GM12874 (cell line): ENCODE measurements around the gene ROR2.

Experiments used
- TF ChIP-seq, protein P1 (sequence below): IDR thresholded peaks from 2 replicates; pipeline ENCODE4 v1.5.1; 2011; ENCODE audit warnings: low read depth, mild to moderate bottlenecking, control low read depth, low read length, moderate library complexity; ENCODE audit not compliant: insufficient read depth

Gene ROR2

DNA sequence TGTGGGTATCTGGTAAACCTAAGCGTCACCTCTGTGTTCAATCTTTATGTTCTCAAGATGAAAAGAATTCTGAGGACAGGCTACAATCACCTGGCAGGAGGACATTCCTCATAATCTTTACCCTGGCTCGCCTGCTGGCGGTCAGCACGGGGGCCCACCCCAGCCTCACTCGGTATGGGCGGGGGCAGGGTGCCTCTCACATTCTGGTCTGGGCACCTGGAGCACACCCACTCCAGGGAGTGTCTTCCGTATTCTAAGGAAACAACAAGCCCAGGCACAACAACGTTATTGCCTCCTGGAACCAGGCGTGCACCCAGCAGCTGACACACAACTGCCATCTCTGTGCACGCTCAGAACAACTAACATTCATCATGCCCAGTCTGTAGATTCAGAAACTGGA is 179.8 kb downstream of the ROR2 start:
- TF ChIP-seq, protein P1, sequence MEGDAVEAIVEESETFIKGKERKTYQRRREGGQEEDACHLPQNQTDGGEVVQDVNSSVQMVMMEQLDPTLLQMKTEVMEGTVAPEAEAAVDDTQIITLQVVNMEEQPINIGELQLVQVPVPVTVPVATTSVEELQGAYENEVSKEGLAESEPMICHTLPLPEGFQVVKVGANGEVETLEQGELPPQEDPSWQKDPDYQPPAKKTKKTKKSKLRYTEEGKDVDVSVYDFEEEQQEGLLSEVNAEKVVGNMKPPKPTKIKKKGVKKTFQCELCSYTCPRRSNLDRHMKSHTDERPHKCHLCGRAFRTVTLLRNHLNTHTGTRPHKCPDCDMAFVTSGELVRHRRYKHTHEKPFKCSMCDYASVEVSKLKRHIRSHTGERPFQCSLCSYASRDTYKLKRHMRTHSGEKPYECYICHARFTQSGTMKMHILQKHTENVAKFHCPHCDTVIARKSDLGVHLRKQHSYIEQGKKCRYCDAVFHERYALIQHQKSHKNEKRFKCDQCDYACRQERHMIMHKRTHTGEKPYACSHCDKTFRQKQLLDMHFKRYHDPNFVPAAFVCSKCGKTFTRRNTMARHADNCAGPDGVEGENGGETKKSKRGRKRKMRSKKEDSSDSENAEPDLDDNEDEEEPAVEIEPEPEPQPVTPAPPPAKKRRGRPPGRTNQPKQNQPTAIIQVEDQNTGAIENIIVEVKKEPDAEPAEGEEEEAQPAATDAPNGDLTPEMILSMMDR = no peak

DNA sequence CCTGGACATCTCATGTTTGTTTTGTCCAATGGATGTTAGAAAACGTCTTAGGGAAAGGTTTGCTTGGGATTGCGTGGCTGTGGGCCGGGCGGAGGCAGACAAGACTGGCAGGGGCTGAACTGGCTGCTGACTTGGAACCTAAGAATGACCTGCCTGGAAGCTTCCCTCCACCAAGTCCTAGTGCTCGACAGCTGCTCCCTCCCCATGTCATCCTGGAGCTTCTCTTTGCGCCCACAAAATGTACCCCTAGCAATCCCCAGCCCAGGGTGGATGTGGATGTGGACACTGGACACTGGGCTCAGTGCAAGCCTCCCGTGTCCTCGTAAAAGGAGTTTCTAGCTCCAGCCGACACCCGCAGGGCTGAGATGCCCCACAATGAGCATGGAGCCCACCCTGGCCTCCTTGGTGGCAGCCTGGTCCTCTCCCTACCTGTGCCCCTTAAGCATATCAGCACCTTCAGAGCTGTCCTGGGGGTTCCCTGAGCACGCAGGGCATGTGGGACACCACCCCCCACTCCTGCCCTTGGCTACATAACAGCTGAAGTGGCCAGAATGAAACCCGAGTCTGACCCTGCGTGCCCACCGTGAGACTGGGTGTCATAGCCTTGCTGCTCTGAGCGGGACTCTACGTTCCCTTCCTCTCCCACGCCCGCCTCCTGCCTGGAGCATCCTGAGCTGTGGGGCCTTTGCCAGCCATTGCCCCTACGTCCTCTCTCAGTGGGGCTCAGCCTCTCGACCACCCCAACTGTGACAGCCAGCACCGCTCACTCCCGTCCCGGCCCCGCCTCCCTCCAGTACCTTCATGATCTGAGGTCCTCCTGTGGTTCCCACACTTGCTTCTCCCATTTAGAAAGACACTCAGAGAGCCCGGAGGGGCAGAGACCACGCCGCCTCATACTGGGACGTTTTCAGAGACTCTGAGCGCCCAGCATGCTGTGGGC is 180.8 kb downstream of the ROR2 start:
- TF ChIP-seq, protein P1 = no peak

DNA sequence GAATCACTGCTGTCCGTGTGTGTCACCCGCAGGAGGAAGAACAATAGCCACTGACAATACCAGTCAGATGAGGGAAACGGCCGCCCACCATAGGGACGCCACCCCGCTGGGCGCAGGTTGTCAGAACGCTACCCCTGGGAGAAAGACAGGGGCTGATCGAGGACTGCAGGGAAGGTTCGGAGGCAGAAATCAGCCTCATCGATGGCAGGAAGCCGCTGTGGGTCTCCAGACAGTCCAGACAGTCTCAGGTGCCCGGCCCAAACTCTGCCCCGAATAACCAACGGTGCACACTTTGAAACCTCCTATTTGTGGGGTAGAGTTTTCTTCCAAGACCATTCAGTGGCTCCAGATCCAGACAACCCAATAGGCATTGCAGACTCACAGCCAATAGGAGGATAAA is 181.5 kb downstream of the ROR2 start:
- TF ChIP-seq, protein P1 = no peak

DNA sequence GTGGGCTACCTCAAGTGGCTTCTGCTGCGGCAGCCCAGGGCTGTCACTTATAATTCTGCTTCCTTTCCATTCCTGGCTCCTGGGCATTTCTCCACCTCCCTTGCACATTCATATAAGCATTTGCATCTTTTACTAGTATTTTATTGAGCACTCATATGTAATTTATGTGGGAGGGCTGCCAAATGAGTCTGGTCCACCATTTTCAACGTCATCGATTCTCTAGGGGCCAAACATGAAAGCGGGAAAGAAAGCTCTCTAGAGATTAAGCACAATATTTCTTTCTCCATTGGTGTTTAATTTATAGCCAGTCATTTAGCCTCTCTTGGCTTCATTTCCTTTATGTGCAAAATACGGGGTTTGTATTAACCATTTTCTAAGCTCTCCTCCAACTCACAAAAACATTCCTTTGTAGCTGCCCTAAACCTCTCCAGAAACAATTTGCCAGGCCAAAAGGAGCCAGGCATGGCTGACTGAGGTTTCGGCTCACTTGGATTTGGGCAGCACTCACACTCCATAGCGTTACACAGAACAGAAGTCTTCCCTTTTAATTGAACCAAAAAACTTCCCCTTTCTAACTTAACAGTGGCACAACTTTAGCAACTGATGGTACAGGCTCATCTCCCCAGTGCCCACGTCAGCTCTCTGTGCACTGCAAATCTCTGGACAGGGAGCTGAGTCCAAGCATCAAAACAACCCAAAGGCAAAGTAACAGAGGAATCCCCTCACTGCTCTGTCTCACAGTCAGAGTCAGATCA is 183.5 kb downstream of the ROR2 start:
- TF ChIP-seq, protein P1 = no peak

DNA sequence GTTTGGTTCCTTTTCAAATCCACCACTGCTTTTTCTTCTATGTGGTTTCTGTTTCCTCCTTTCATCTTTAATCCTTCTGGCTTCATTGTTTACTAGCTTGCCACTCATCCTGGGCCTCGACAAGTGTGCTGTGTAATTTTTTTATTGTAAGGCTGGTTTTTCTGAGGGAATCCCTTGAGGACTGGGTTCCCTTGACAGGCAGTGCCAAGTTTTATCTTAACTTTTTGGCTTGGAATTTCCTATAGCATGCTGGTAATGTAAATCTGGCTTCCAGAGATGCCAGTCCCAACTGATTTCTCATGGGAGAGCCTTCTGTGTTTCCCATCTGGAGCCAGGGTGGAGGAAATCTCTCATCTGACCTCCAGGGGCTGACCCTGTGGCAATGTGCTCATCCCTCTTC is 184.7 kb downstream of the ROR2 start:
- TF ChIP-seq, protein P1 = no peak

DNA sequence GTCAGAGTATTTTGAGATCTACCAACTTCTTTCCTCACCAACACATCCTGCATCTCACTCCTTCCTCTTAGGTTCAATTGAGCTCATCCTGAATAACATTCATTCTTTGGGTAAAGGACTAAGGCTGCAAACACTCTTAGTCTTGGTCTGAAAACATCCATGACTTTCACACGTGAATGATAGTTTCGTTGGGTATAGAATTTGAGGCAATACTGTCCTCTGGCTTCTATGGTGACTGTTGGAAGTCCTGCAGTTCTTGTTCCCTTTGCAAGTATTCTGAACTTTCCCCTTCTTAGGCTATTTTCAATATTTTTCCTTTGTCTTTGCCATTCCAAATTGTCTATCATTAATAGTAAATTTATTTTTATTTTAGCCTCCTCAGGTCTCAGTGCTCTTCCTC is 185.4 kb downstream of the ROR2 start:
- TF ChIP-seq, protein P1 = no peak

DNA sequence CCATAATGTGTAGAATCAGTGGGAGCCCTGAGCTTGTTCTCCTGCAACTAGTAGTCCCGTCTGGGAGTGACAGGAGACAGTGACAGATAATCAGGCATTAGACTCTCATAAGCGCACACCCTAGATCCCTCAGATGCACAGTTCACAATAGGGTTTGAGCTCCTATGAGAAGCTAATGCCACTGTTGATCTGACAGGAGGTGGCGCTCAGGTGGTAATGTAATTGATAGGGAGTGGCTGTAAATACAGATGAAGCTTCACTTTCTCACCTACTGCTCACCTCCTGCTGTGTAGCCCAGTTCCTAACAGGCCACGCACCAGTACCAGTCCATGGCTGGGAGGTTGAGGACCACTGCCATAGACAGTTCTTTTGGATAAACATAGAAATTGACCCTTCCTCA is 188.7 kb downstream of the ROR2 start:
- TF ChIP-seq, protein P1 = no peak
